ENCODE measurements around the gene PANK1.

The PANK1 gene

DNA sequence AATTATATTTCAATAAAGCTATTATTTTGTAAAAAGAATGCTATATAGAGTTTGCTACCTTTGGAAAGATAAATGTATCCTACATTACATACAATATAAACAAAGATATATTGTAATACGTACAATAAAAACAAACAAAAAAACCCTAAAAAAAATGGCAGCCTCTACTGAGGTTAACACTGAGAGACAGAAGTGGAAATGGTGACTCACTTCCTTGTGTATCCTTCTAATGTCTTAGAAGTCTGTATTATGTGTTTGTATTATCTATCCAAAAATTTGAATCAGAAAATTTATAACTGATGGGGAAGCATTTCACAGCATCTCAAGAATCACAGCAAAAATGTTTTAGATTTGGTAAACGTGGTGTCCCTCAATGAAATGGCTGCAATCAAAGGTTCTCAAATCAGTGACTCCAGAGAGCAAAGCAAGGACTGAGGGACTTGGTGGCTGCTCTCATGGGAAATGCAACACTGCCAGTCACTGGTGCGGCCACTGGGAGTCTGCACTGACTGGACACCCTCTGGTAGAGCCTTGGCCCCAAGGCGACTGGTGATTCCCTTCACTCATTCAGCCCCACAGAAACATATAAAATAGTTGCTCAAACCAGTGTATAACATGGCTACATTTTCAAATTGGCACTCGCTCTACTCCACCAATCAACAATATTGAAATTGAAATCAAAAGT lies 53.8 kb downstream of the PANK1 start:
- H3K4me3 ChIP-seq (ENCODE audit: low read depth in 1 of 2, low read length in 2 of 2), result no peak overlapping the region
- H3K27ac ChIP-seq (ENCODE audit: low read length), result peak overlapping the region; percentile 42
- peaks cover 10 to 13% of the 10 kb centered on the region in 2 donors for H3K4me1 ChIP-seq (ENCODE audit: control insufficient read depth in 1 of 2, insufficient read depth in 2 of 2, low read length in 2 of 2)

DNA sequence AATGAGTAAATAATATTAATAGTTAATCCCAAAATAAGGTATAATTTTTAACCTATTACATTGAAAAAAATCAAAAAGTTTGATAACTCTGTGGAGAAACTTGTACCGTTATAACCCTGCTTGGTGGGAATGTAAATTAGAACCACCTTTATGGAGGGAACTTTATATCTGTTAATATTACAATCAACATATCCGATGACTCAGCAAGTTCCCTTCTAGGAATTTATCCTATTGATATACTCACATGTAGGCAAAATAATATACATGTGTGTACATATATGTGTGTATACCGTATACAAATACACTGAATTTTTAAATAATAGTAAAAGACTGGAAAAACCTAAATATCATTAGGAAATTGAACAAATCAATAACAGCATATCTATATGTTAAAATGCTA lies 54.7 kb downstream of the PANK1 start:
- peaks cover 3 to 8% of the 10 kb centered on the region in 2 donors for H3K36me3 ChIP-seq (ENCODE audit: control insufficient read depth in 1 of 2, insufficient read depth in 2 of 2, low read length in 2 of 2)
- no peak overlapping the region for H3K27ac ChIP-seq (ENCODE audit: low read length)
- H3K9me3 ChIP-seq (ENCODE audit: control insufficient read depth in 1 of 2, low read length in 2 of 2), result no peaks in the 10 kb centered on the region
- peaks cover 10 to 13% of the 10 kb centered on the region in 2 donors for H3K4me1 ChIP-seq (ENCODE audit: control insufficient read depth in 1 of 2, insufficient read depth in 2 of 2, low read length in 2 of 2)
- no peak overlapping the region for H3K4me3 ChIP-seq (ENCODE audit: low read depth in 1 of 2, low read length in 2 of 2)
- no peaks in the 10 kb centered on the region for H3K27me3 ChIP-seq (ENCODE audit: low read depth, low read length)

More for the DNA sequence above, 53.8 kb downstream of the PANK1 start:
- Histone ChIP-seq H3K9me3 (ENCODE audit: control insufficient read depth in 1 of 2, low read length in 2 of 2) (no peaks in the 10 kb centered on the region), H3K27me3 (ENCODE audit: low read depth, low read length) (no peaks in the 10 kb centered on the region), H3K36me3 (ENCODE audit: control insufficient read depth in 1 of 2, insufficient read depth in 2 of 2, low read length in 2 of 2) (peaks cover 3 to 8% of the 10 kb centered on the region in 2 donors)

DNA sequence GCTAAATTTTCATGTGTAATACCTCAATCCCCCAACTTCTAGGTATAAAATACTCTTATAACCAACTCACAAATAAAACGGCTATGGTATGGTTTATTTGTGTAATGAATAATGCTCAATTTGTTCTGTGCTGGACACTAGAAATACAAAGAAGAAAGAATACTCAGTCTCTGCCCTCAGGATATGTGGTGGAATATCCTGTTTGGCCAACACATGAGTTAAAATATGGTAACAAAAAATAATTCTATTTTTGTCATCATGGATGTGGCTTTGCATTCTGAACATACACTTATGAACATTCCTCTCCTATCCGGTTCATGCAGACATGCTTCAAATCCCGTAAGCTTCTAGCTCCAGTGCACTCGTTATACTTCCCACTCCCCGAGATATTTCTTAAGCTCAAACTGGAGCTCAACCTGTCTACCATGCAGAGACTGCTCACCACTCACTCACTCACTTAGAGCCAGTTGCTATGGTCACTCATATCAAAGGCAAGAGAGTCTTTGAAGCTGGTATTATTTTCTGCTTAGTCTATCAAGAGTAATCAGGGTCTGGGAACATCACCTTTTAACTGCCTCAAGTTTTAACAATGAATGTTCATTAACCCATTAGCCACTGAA lies 55.8 kb downstream of the PANK1 start:
- Histone ChIP-seq H3K36me3 (ENCODE audit: control insufficient read depth in 1 of 2, insufficient read depth in 2 of 2, low read length in 2 of 2) (peaks cover 3 to 8% of the 10 kb centered on the region in 2 donors), H3K4me3 (ENCODE audit: low read depth in 1 of 2, low read length in 2 of 2) (no peak overlapping the region), H3K27me3 (ENCODE audit: low read depth, low read length) (no peaks in the 10 kb centered on the region), H3K4me1 (ENCODE audit: control insufficient read depth in 1 of 2, insufficient read depth in 2 of 2, low read length in 2 of 2) (peaks cover 10% of the 10 kb centered on the region in 2 donors), H3K9me3 (ENCODE audit: control insufficient read depth in 1 of 2, low read length in 2 of 2) (no peaks in the 10 kb centered on the region), H3K27ac (ENCODE audit: low read length) (no peak overlapping the region)

DNA sequence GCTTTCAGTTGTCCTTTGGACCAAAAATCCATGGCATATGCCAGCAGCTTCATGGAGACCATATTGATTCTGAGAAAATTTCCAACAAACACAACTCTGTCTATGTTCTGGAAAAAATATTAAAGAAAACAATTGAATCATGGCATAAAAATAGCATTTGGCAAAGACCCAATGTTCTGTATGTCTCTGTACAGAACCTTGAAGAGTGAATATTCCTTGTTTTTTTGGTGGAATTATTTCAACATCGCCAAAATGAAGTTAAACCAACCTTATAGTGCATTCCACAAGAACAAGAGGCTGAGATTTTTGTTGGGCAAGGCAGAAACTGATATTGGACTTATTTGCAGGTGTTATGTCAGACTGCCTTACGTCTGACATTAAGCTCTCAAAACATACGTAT lies 56.4 kb downstream of the PANK1 start:
- H3K27ac ChIP-seq (ENCODE audit: low read length), result no peak overlapping the region
- H3K4me1 ChIP-seq (ENCODE audit: control insufficient read depth in 1 of 2, insufficient read depth in 2 of 2, low read length in 2 of 2), result peaks cover 10% of the 10 kb centered on the region in 2 donors
- peaks cover 3 to 8% of the 10 kb centered on the region in 2 donors for H3K36me3 ChIP-seq (ENCODE audit: control insufficient read depth in 1 of 2, insufficient read depth in 2 of 2, low read length in 2 of 2)

DNA sequence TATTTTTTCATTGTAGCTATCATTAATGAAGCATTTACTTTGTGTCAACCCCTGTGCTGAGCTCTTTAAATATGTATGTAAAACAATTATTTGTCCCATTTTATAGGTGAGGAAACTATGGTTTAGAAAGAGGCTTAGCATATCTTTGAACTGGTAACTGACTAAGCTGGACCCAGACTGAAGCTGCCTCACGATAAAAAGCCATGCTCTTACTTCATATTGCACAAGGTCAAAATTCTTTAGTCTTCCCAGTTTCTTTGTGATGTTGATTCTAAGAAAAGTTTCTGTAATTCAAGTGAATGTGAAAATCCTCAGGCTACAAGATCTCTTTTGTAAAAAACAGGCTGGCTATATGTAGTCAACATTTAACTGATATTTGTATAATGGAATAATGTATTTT lies 63.0 kb downstream of the PANK1 start:
- H3K27me3 ChIP-seq (ENCODE audit: low read depth, low read length), result no peaks in the 10 kb centered on the region
- H3K4me3 ChIP-seq (ENCODE audit: low read depth in 1 of 2, low read length in 2 of 2), result no peak overlapping the region
- H3K27ac ChIP-seq (ENCODE audit: low read length), result no peak overlapping the region
- no peaks in the 10 kb centered on the region for H3K36me3 ChIP-seq (ENCODE audit: control insufficient read depth in 1 of 2, insufficient read depth in 2 of 2, low read length in 2 of 2)
- no peaks in the 10 kb centered on the region for H3K9me3 ChIP-seq (ENCODE audit: control insufficient read depth in 1 of 2, low read length in 2 of 2)
- H3K4me1 ChIP-seq (ENCODE audit: control insufficient read depth in 1 of 2, insufficient read depth in 2 of 2, low read length in 2 of 2), result no peaks in the 10 kb centered on the region

More for the DNA sequence above, 56.4 kb downstream of the PANK1 start:
- no peaks in the 10 kb centered on the region for H3K27me3 ChIP-seq (ENCODE audit: low read depth, low read length)
- H3K4me3 ChIP-seq (ENCODE audit: low read depth in 1 of 2, low read length in 2 of 2), result no peak overlapping the region
- H3K9me3 ChIP-seq (ENCODE audit: control insufficient read depth in 1 of 2, low read length in 2 of 2), result no peaks in the 10 kb centered on the region

DNA sequence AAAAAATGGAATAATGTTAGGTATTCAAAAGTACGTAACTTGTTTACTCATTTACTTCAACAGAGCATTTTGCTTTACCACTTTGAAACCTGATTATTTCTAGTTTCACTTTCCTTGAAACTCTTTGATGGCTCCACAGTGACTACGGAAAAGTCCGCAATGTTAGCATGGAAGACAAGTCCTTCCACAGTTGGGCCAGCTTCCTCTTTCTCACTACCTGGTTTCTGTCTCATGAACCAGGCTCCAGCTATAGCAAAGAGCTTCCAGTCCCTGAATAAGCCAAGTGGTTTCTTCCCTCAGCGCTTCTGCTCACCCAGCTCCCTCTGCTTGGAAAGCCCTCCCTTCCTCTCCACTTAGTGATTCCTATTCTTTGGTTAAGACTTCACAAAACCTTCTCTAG lies 64.8 kb downstream of the PANK1 start:
- no peak overlapping the region for H3K27ac ChIP-seq (ENCODE audit: low read length)
- H3K4me3 ChIP-seq (ENCODE audit: low read depth in 1 of 2, low read length in 2 of 2), result no peak overlapping the region
- no peaks in the 10 kb centered on the region for H3K27me3 ChIP-seq (ENCODE audit: low read depth, low read length)
- no peaks in the 10 kb centered on the region for H3K4me1 ChIP-seq (ENCODE audit: control insufficient read depth in 1 of 2, insufficient read depth in 2 of 2, low read length in 2 of 2)
- H3K9me3 ChIP-seq (ENCODE audit: control insufficient read depth in 1 of 2, low read length in 2 of 2), result no peaks in the 10 kb centered on the region
- H3K36me3 ChIP-seq (ENCODE audit: control insufficient read depth in 1 of 2, insufficient read depth in 2 of 2, low read length in 2 of 2), result no peaks in the 10 kb centered on the region

DNA sequence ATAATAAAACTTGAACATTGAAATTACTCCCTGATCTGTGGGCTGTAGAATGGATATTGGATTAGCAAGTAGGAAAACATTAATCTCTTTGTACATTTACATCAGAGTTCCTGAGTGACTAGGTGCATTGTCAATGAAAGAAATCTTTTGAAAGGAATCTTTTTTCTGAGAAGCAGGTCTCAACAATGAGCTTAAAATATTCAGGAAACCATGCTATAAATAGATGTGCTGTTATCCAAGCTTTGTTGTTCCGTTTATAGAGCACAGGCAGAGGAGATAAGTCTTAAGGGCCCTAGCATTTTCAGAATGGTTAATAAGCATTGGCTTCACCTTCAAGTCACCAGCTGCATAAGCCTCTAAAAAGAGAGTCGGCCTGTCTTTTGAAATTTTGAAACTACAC lies 68.3 kb downstream of the PANK1 start:
- Histone ChIP-seq H3K4me3 (ENCODE audit: low read depth in 1 of 2, low read length in 2 of 2) (no peak overlapping the region), H3K27me3 (ENCODE audit: low read depth, low read length) (no peaks in the 10 kb centered on the region), H3K36me3 (ENCODE audit: control insufficient read depth in 1 of 2, insufficient read depth in 2 of 2, low read length in 2 of 2) (no peaks in the 10 kb centered on the region), H3K9me3 (ENCODE audit: control insufficient read depth in 1 of 2, low read length in 2 of 2) (no peaks in the 10 kb centered on the region), H3K27ac (ENCODE audit: low read length) (no peak overlapping the region), H3K4me1 (ENCODE audit: control insufficient read depth in 1 of 2, insufficient read depth in 2 of 2, low read length in 2 of 2) (peaks cover 0 to 3% of the 10 kb centered on the region in 2 donors)

DNA sequence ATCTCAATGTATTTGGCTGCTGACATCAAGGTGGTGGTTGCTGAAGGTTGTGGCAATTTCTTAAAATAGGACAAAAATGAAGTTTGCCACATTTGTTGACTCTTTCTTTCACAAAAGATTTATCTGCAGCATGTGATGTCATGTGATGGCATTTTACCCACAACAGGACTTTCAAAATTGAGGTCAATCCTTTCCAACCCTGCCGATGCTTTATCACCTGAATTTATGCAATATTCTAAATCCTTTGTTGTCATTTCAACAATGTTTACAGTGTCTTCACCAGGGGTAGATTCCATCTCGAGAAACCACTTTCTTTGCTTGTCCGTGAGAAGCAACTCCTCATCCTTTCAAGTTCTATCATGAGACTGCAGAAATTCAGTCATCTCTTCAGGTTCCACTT lies 69.0 kb downstream of the PANK1 start:
- Histone ChIP-seq H3K9me3 (ENCODE audit: control insufficient read depth in 1 of 2, low read length in 2 of 2) (no peaks in the 10 kb centered on the region), H3K27me3 (ENCODE audit: low read depth, low read length) (no peaks in the 10 kb centered on the region), H3K27ac (ENCODE audit: low read length) (no peak overlapping the region), H3K4me3 (ENCODE audit: low read depth in 1 of 2, low read length in 2 of 2) (no peak overlapping the region), H3K36me3 (ENCODE audit: control insufficient read depth in 1 of 2, insufficient read depth in 2 of 2, low read length in 2 of 2) (no peaks in the 10 kb centered on the region), H3K4me1 (ENCODE audit: control insufficient read depth in 1 of 2, insufficient read depth in 2 of 2, low read length in 2 of 2) (peaks cover 0 to 3% of the 10 kb centered on the region in 2 donors)

DNA sequence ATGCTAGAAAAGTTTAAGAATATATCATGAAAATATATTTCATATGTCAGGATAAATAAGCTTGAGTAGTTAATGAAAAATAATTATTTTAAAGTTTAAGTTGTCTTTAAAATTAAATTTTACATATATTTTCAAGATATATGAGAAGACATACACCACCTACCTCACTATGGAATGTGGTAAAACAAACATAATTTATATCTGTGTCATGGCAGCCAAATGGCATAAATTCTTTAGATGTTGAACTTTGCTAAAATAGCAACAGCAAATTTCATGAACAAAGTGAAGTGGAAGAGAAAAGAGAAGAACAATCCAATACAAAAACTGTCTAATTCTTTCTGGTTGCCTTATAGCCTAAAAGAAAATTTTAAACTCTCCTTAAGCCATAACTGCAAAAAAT lies 70.0 kb downstream of the PANK1 start:
- H3K4me1 ChIP-seq (ENCODE audit: control insufficient read depth in 1 of 2, insufficient read depth in 2 of 2, low read length in 2 of 2), result peaks cover 0 to 3% of the 10 kb centered on the region in 2 donors
- H3K4me3 ChIP-seq (ENCODE audit: low read depth in 1 of 2, low read length in 2 of 2), result no peak overlapping the region
- no peak overlapping the region for H3K27ac ChIP-seq (ENCODE audit: low read length)
- no peaks in the 10 kb centered on the region for H3K36me3 ChIP-seq (ENCODE audit: control insufficient read depth in 1 of 2, insufficient read depth in 2 of 2, low read length in 2 of 2)
- no peaks in the 10 kb centered on the region for H3K27me3 ChIP-seq (ENCODE audit: low read depth, low read length)
- no peaks in the 10 kb centered on the region for H3K9me3 ChIP-seq (ENCODE audit: control insufficient read depth in 1 of 2, low read length in 2 of 2)

DNA sequence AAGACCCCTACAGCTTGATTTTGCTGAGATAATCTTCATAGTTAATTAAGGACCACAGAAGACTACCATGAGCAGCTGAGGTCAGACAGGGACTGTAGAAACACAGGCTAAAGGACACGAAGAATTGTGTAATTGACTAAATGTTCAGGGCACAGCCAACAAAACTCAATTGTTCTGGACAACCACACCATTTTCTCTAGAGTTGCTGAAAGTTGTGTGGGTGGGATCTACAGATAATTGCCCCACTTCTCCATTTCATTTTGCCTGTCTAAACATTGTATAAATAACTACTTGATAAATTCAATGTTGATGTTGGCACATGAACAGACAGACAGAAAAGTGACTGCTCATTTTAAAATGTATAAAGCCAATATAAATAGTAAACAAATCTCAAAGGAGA lies 70.7 kb downstream of the PANK1 start:
- Histone ChIP-seq H3K9me3 (ENCODE audit: control insufficient read depth in 1 of 2, low read length in 2 of 2) (no peaks in the 10 kb centered on the region), H3K4me3 (ENCODE audit: low read depth in 1 of 2, low read length in 2 of 2) (no peak overlapping the region), H3K36me3 (ENCODE audit: control insufficient read depth in 1 of 2, insufficient read depth in 2 of 2, low read length in 2 of 2) (no peaks in the 10 kb centered on the region), H3K27ac (ENCODE audit: low read length) (no peak overlapping the region), H3K4me1 (ENCODE audit: control insufficient read depth in 1 of 2, insufficient read depth in 2 of 2, low read length in 2 of 2) (peaks cover 0 to 3% of the 10 kb centered on the region in 2 donors), H3K27me3 (ENCODE audit: low read depth, low read length) (no peaks in the 10 kb centered on the region)

DNA sequence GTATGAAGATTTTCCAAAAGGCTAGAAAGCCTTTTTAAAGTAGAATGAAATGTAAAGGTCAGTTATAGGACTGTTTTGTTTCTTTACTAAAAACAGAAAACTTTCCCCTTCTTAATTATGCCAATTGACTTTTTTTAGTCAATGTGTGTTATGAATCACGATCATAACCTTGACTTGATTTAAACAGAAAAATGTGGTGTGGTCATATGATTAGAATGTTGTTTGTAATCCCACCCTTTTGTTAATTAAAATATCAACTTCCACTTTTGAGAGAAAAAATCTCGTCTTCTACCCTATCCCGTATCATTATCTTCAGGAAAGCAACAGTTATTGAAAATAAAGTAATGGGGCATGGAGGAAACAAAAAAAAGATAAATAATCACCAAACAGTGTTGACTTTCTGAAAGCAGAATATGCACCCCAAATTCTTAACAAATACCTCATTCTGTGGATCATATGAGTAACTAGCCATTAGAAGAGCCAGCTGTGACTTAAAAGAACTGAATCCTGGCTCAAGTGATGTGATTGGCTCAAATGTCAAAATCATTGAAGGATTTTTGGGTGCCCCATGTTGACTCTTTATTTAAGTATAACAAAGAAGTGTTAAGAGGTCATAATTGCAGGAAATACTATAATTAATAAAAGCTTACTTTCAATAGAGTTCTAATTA lies 77.3 kb downstream of the PANK1 start:
- Histone ChIP-seq H3K27ac (ENCODE audit: low read length) (no peak overlapping the region), H3K9me3 (ENCODE audit: control insufficient read depth in 1 of 2, low read length in 2 of 2) (no peaks in the 10 kb centered on the region), H3K36me3 (ENCODE audit: control insufficient read depth in 1 of 2, insufficient read depth in 2 of 2, low read length in 2 of 2) (no peaks in the 10 kb centered on the region), H3K4me3 (ENCODE audit: low read depth in 1 of 2, low read length in 2 of 2) (no peak overlapping the region), H3K27me3 (ENCODE audit: low read depth, low read length) (no peaks in the 10 kb centered on the region), H3K4me1 (ENCODE audit: control insufficient read depth in 1 of 2, insufficient read depth in 2 of 2, low read length in 2 of 2) (no peaks in the 10 kb centered on the region)
